Stimulated activated CD4-positive, alpha-beta T cell treated with anti-CD3 and anti-CD28 coated beads, Interleukin-1b, Interleukin-23, amount 100 ng/mL, for 24 hours (primary cell): Measurements from ENCODE around the gene LTBP1.

Experiments used
- DNase-seq, 4 experiments: peaks; one replicate each; pipeline ENCODE4 v3.0.0-alpha.2; 2020; ENCODE audit warnings: low read depth in 4 of 4, low spot score in 1 of 4

LTBP1 gene

GRCh38 chr2:33186937-33187336 is 240.2 kb downstream of the LTBP1 start:
- DNase-seq = no peak

- DNase-seq = no peak
Observed at GRCh38 chr2:33188799-33189198, 242.0 kb downstream of the LTBP1 start.

GRCh38 chr2:33190393-33190937 is 243.7 kb downstream of the LTBP1 start:
- DNase-seq = no peak

- DNase-seq = no peak
Observed at GRCh38 chr2:33195891-33196290, 249.1 kb downstream of the LTBP1 start.

GRCh38 chr2:33196700-33197099 is 249.9 kb downstream of the LTBP1 start:
- DNase-seq = no peak

GRCh38 chr2:33197198-33197938 is 250.6 kb downstream of the LTBP1 start:
- no peak for DNase-seq

GRCh38 chr2:33202641-33203522 is 256.1 kb downstream of the LTBP1 start:
- DNase-seq = no peak

- no peak for DNase-seq
Observed at GRCh38 chr2:33204945-33205344, 258.2 kb downstream of the LTBP1 start.

GRCh38 chr2:33205693-33206434 is 259.1 kb downstream of the LTBP1 start:
- no peak for DNase-seq

GRCh38 chr2:33207151-33207740 is 260.5 kb downstream of the LTBP1 start:
- no peak for DNase-seq

- DNase-seq = no peak
Observed at GRCh38 chr2:33208400-33208799, 261.6 kb downstream of the LTBP1 start.

- no peak for DNase-seq
Observed at GRCh38 chr2:33209976-33210375, 263.2 kb downstream of the LTBP1 start.

- no peak for DNase-seq
Observed at GRCh38 chr2:33210626-33211025, 263.9 kb downstream of the LTBP1 start.

- no peak for DNase-seq
Observed at GRCh38 chr2:33212151-33212550, 265.4 kb downstream of the LTBP1 start.

GRCh38 chr2:33213244-33213643 is 266.5 kb downstream of the LTBP1 start:
- no peak for DNase-seq

- no peak for DNase-seq
Observed at GRCh38 chr2:33213648-33214047, 266.9 kb downstream of the LTBP1 start.

GRCh38 chr2:33214436-33214835 is 267.7 kb downstream of the LTBP1 start:
- DNase-seq = no peak

- no peak for DNase-seq
Observed at GRCh38 chr2:33214857-33215256, 268.1 kb downstream of the LTBP1 start.

- no peak for DNase-seq
Observed at GRCh38 chr2:33215299-33215698, 268.5 kb downstream of the LTBP1 start.

- no peak for DNase-seq
Observed at GRCh38 chr2:33215983-33216382, 269.2 kb downstream of the LTBP1 start.
